GM12865 (cell line): ENCODE measurements around the gene STX11.

Experiments
- DNase-seq: peaks from one replicate; pipeline ENCODE4 v3.0.0; 2010; ENCODE audit warnings: low read depth
- H3K4me3 ChIP-seq: 2 replicates; pipeline ENCODE4 v1.5.1; 2011; ENCODE audit warnings: mild to moderate bottlenecking, low read depth, low read length, control low read depth
- CTCF ChIP-seq: IDR thresholded peaks from 2 replicates; pipeline ENCODE4 v1.5.1; 2011; ENCODE audit warnings: low read length, control low read depth, low read depth, inconsistent platforms; ENCODE audit not compliant: insufficient read depth; ENCODE audit errors: missing control alignments

The STX11 gene

DNA sequence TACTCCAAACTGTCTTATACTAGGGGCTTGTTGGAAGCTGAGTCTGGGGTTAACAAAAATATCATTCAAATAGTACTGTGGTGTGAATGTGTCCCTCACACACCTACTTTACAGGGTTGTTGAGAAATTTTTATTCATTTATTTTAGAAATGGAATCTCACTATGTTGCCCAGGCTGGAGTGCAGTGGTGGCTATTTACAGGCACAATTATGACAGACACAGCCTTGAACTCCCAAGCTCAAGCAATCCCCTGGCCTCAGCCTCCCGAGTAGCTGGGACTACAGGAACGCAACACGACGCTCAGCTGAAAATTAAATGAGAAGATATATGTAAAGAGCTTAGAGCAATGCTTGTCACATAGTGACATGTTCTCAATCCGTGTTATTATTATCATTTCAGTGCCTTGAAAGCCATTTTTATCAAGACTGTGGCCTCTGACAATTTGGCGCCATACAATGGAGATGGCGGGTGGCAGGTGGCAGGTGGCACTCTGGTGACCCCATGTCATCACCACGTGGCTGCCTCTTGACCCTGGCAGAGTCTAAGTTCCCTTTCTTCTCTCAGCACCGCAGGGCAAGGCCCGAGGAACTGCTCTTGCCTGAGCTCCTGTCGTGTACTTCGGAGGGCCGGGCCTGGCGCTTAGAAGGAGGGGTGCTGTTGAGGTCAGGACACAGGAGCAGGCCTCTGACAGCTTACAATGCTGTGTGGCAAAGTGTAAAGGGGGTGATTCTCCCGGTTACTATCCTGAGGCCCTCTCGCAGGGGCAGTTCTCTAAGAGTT lies 64.5 kb downstream of the STX11 start:
- DNase-seq, result peak; percentile 15
- no peak for TF ChIP-seq CTCF
- H3K4me3 ChIP-seq, result peak overlapping the region; percentile 86; the same call in 1 of the 2 replicates

DNA sequence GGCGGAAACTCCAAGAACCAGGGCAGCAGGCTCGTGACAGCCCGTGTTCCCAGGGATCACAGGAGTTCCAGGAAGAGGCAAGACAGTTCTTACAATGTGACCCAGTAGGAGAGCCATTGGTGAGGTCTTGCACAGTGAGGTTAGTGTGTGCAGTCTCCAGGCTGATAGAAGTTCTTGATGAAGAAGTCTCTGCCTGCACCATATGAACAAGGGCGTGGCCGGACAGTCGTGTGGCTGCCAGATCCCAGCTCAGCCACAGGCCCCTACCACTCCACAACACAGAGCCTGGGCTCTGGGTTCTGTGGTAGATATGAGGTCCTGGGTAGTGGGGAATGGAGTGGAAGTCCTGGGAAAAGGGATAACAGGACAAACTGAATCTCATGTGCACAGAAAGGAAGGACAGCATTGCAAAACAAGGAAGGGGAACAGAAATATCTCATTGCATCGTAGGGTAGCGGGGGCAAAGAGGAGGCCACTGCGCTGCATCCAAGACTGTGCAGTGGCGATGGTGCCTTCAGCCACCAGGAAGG lies 65.2 kb downstream of the STX11 start:
- no peak for TF ChIP-seq CTCF
- DNase-seq, result peak; percentile 60
- peak overlapping the region; percentile 86 for H3K4me3 ChIP-seq

DNA sequence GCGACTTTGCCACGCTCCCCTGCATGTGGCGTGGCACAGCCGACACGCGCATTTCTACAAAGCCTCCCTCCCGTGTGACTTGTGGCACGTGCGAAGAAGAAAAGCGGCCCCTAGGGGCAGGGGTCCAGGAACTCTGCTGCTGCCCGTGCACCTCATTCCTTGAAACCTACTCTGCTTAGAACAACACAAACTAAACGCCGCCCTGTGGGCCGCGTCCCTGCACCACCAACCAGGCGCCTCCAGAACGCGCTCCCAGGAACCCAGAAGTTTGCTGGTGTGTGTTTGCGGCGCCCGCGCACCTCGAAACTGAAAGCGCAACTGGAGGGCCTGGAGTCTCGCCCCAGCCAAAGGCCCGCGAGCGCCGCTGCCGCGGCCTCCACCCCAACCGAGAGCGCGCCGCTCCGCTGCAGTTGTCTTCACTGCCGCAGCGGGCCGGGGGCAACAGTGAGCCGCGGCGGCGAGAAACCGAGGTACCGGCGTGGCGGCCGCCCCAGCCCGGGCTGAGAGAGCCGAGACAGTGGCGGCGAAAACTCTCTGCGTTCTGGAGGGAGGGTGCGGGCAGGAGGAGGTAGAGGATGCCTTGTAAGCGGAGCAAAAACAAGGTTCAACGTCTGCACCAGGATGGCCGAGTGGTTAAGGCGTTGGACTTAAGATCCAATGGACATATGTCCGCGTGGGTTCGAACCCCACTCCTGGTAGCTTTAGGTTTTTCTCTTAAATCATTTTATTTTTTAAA lies 65.8 kb downstream of the STX11 start:
- H3K4me3 ChIP-seq, result peak overlapping the region; percentile 86
- TF ChIP-seq CTCF, result peak; percentile 73
- DNase-seq, result peak; percentile 97

GRCh38 chr6:144216668-144217218 lies 66.4 kb downstream of the STX11 start:
- peak overlapping the region; percentile 86 for H3K4me3 ChIP-seq
- no peak for DNase-seq
- TF ChIP-seq CTCF, result no peak

DNA sequence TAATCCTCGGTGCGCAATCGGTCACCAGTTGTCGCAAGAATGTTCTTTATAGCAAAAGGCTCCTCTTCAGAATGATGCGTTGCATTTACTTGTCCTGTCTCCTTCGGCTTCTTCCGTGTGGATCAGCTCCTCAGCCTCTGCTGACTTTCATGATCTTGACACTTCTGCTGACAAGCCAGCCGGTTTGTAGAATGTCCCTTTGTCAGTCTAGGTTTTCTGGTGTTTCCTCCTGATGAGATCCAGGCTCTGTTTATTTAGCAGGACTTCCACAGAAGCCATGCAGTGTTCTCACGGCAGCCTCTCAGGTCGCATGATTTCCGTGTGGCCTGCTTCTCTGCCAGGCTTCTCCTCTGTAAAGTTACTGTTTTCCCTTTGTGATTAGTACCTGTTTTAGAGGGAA lies 66.9 kb downstream of the STX11 start:
- no peak overlapping the region for H3K4me3 ChIP-seq
- no peak for DNase-seq
- TF ChIP-seq CTCF, result no peak

DNA sequence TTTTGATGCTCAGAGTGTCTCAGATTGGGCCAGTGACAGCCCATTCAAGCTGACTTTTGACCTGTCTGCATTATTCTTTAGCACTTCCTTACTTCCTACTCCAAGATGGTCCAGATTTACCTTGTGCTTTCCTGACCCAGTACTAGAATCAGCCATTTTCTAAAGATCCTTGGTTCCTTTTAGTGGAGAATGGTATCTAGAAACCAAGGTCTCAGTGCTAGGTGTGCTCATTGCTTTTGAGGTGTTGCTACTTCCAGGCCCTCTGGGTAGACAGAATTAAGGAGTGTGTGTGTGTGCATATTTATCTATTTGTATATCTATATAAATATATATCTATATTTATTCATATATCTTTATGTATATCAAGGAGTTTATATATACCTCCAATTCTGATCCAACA lies 67.5 kb downstream of the STX11 start:
- DNase-seq, result no peak
- H3K4me3 ChIP-seq, result no peak overlapping the region
- TF ChIP-seq CTCF, result no peak
